Measurements from ENCODE around the gene TBRG4.

Gene TBRG4

DNA sequence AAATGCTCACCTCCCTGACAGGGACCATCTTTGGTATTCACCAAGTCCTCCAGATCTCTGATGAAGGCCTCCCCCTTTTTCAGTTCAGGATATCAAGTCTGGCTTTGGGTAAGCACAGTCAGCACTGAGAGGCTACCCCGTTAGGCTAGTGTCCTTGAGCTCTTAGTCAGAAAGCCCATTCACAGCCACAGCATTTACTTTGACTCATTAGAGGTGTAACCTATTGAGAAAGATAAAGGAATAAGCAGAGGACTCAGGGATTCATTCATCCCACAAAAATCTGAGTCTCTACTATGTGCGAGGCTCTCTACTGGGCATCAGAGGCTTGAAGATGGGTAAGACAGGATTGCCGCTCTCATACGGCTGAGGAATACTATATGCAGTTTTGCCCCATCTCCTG is 32.1 kb upstream of the TBRG4 start:
- peak; percentile 13 for DNase-seq

DNA sequence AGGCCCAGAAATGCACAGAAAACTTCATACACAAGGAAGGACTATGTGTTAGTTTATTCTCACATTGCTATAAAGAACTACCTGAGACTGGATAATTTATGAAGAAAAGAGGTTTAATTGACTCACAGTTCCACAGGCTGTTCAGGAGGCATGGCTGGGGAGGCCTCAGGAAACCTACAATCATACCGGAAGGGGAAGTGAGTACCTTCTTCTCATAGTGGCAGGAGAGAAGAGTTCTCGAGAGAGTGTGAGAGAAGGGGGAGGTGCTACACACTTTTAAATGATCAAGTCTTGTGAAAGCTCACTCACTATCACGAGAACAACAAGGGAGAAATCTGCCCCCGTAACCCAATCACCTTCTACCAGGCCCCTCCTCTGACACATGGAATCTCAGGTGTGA is 29.3 kb upstream of the TBRG4 start:
- no peak for DNase-seq

DNA sequence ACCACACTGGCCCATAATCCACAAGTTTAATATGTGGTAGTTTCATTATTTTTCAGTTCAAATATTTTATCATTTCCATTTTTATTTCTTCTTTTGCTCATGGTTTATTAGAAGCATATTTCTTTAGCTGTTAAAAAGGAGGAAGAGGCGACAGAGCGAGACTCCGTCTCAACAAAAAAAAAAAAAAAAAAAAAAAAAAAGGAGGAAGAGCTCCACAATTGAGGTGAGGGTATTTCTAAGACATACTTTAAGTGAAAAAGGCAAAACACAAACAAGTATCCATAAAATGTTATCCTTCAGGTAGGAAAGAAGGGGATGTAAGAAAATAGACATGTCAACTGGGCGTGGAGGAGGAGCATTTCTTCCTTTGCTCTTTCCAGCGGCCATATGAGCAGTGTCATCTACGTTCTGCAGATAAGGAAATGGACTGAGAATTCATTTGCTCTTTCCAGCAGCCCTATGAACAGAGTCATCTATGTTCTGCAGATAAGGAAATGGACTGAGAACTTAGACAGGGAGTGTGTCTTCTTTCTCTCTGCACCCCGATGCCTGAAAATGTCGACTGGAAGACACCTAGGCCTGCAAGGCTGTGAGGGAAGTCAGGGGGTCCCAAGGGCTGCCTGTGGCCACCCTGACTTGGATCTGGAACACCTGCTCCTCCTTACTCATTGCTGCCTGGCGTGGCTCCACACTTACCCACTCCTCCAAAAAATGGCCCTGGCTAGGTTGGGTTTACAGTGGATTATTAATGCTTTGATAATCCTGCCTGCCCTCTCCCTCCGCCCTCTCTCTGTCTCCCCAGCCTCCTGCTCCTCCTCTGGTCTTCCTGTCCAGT is 27.2 kb upstream of the TBRG4 start:
- no peak for DNase-seq

DNA sequence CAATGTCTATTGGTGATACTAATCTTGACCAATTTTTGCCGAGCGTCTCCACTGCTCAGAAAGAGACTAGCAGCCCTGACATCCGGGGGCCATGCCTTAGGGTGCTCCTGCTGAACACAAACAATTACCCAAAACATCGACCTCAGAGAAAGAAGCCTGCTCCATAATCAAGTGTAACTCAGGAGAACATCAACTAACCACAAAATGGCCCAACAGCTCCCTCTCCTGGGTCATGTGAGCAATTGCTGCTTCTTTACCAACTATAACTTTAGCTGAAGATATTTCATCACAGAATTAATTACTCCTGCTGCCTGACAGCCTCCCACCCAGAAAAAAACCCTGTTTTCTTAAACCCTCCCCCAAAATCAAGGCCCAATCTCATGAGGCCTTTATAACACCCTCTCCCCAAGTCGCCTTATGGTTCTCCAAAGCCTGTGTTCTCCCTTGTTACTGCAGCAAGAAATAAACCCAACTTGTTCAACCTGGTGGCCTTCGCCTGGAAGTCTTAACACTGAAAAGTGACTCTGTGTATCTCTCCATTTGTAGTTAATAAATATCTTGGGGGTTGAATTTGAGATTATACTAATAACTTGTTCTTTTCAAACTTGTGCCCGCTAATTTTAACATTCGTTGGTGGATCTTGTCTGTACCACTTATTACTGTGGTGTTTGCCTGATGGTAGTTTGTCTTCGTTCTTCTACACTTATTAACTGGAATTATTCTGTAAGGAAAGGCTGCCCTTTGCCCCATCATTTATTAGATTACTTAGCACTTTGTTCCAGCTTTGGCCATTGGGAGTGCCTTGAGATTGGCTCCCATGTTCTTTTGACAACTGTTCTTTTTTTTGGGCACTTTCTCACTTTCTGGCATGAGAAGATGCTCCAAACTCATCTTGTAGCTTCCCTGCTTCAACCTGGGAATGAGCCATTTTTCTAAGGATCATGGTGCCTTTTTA is 24.9 kb upstream of the TBRG4 start:
- DNase-seq, result peak; percentile 63

DNA sequence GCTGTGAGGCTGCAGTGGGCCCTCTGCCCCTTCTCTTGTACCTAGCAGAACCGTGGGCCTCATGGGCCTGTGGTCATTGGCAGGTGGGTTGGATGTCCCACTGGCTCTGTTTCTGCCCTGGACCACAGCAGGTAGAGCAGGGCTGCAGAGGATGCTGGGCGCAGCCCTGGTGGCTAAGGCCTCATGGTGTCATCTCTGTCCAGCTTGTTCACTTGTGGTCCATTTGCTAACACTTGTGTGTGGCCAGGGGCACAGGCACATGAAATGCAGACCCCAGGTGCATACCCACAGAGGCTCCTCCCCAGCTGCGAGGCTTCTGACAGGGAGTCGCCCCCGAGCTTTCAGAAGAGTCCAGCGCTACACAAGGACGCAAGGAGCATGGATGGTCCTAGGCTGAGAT is 22.4 kb upstream of the TBRG4 start:
- DNase-seq, result no peak

- no peak for DNase-seq
These were observed 21.9 kb upstream of the TBRG4 start for GRCh38 chr7:45133352-45133751.

GRCh38 chr7:45132708-45133320 is 21.3 kb upstream of the TBRG4 start:
- no peak for DNase-seq

DNA sequence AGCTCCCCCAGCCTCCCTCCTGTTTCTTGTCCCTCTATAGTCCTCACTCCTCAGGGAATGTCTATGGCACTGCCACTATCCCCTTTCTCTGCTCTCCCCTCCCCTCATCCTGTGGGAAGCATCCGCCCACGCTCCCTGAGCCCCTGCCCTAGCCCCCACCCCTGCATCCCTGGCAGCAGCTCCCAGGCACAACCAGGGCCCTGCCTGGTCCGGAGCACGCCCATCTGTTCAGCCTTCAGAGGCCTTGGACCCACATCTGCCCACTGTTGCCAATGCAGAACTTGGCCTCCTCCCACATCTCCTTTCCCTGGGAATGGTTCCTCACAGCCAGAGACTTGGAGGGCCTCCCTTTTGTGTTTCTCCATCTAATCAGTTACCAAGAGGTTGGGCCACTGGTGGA is 20.4 kb upstream of the TBRG4 start:
- DNase-seq, result no peak

- no peak for DNase-seq
These were observed 19.4 kb upstream of the TBRG4 start for GRCh38 chr7:45130910-45131309.

DNA sequence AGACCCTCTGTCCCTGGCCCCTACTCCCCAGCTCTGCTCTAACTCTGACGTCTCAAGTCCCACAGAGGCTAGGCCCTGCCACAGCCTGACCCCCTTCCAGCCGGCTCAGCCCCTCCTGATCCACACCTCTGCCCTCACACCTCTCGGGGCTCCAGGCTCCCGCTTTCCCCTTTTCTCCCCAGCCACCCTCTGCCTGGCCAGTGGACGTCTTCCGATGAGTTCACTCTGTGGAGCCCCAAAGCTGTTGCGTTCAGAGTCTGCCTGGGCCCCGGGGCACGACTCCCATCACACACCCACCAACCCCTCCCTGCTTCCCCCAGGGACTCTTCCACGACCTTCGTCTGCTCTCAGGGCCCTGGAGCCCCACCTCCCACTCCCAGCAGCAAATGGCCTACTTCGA is 18.4 kb upstream of the TBRG4 start:
- no peak for DNase-seq

- DNase-seq, result no peak
These were observed 17.8 kb upstream of the TBRG4 start for GRCh38 chr7:45129181-45129800.

- no peak for DNase-seq
These were observed 15.4 kb upstream of the TBRG4 start for GRCh38 chr7:45126920-45127319.

DNA sequence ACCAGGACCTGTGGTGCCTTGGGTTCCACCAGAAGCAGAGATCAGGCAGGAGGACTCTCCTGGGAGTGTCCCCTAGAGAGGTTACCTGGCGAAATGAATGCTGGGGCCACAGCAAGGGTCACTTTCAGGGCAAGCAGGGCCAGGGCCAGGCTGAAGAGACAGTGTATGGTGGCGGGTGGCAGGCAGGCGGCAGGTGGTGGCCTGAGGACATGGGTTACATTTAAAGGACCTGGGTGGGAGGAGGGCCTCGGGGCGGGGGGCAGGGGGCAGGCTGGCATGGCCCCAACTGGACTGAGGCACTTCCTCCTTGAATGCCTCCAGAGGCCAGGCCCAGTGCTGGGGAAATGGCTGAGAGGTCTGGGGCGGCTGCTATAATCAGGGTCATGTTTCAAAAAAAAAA is 14.7 kb upstream of the TBRG4 start:
- DNase-seq, result no peak

DNA sequence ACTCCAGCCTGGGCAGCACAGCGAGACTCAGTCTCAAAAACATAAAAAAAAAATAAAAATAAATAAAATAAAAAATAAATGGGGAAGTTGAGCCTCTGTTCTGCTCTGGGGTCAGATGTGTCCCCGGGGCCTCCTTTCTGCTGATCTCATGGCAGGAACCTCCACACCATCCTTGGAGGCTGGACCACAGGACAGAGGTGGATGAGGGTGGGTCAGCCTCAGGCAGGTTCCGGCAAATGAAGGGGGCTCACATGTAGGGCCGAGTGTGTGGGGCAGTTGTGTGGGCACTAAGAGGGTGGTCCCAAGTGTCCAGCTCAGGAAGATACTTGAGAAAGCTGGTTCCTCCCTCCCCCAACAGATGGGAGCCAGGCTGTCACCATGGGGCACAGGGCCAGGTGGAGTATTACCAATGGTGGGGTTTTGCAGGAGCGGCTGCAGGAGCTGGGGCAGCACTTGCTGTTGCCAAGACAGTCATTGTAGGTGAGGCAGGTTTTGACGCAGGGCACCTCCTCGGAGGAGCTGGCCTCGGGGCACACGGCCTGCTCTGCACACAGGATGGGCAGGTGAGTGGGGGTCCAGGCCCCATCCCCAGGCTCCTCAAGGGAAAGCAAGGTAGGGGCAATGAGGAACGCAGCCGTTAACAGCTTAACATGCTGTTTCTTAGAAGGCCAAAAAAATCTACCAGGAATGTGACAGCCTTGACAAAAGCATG is 13.9 kb upstream of the TBRG4 start:
- DNase-seq, result no peak

DNA sequence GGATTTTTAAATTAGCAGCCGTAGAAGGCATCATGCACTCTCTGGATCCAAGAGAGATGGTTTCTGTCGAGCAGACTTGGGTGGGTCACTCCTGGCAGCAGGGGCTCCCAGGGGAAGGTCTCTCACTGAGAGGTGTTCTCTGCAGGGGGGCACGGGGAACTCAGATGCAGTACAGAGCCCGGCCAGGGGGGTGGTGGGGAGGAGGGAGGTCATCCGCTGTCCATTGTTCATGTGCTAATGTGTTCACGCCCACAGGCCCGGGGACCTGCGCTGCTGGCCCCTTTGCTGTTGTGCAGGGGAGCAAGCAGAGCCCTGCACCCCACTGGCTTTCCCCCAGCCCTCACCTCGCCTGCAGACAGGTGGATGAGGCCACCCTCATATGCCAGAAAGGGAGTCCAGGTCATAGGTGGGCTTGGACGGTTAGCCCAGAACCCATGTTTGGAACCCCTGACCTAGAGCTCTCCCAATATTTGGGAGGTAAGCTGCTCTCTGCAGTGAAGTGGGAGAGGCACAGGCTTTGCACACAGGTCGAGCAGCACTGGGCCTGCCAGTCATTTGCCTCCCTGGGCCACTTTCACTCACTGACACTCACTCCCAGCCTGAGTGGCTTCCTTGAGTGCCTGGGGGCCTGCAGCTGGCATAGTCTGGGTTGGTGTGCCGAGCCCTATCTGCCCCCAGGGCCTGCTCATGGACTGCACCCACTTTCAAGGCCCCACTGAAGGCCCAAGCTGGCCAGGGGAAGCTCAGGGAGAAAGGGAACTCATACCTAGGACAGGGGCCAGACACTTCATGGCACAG is 12.6 kb upstream of the TBRG4 start:
- no peak for DNase-seq

- no peak for DNase-seq
These were observed 11.7 kb upstream of the TBRG4 start for GRCh38 chr7:45122975-45123860.

GRCh38 chr7:45119550-45119949 is 8.1 kb upstream of the TBRG4 start:
- no peak for DNase-seq

DNA sequence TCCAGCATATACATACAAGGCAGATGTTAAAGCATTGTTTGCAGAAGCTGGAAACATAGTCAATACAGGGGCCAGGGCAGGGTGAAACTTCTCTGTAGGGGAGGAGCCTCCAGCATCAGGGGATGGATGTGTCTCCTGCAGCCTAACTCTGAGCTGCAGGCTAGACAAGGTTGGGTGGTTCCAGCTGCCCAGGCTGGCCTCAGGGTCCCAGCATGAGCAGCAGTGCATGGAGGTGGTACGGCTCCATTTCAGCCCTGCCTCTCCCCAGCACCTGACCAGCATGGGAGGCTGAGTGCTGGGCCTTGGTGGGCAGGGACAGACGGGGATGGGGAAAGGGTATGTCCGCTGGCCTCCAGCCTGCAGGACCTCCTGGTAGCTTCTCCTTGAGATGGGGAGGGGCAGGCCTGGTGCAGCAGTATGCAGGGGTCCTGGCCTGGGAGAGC is 7.4 kb upstream of the TBRG4 start:
- DNase-seq, result no peak

DNA sequence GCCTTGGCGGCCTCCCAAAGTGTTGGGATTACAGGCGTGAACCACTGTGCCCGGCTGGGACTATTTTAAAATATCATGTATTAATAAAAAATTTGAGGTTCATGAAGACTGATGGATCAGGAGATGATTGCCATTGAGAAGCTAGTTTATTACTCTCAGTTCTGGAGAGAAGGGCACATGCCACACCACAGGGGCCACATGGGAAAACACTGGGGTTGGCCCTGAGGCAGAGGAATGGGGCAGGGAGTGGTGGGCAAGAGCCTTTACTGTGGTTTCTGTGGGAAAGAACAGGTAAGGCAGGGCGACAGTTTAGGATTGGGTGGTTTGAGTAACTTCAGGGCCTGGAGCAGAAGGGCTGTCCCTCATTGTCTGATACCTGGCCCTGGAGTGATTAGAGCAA is 6.8 kb upstream of the TBRG4 start:
- DNase-seq, result no peak

- no peak for DNase-seq
These were observed 6.1 kb upstream of the TBRG4 start for GRCh38 chr7:45117582-45117981.
